ENCODE measurements around the gene UNC13A. TPM values are rescaled to one million over a fixed set of nuclear protein-coding genes. Genes with fewer than 3 reads are reported as not detected.
A peak's percentile ranks its signal among the peaks of the same experiment; 100 is the strongest.

Gene UNC13A
- total RNA-seq, 1 experiment from 2014 or later: 22.2 TPM

DNA sequence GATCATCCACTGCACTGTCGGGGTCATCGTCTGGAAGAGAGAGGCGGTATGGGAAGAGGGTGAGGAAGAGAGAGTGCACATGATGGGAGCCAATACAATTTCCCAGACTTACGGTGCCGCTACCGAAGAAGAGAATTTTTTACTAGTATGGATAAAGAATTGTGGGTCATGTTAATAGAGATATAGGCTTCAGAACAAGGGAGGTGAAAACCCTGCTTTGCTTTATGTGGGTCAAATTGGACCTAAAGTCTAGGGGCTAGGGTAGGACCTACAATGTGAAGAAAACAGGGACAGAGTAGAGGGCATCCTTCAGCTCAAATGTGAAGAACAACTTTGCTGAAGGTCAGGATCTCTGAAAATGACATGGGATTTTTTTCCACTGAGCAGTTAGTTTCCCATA is 29.9 kb downstream of the UNC13A start:
- H2BK5ac ChIP-seq (ENCODE audit: insufficient read length, low read length): no peak overlapping the region
- Mint-ChIP-seq H3K9me3 (peaks cover 0 to 3% of the 10 kb centered on the region in 2 experiments; a peak in 3 of 5 replicates), H3K27me3 (ENCODE audit: low read depth) (no peaks in the 10 kb centered on the region), H3K36me3 (ENCODE audit: insufficient read depth in 1 of 3, low read depth in 3 of 3) (peaks cover 44 to 57% (median 53%) of the 10 kb centered on the region in 3 experiments), H3K27ac (0 out of 7 replicates have a peak overlapping the region, but pooled peaks of 1 of the 3 experiments have one; percentile 52), H3K4me3 (no peak overlapping the region), H3K4me1 (peaks cover 9 to 13% of the 10 kb centered on the region in 2 experiments)
- H2AFZ ChIP-seq (ENCODE audit: low read length): no peak overlapping the region
- no peak overlapping the region for H3K23ac ChIP-seq (ENCODE audit: insufficient read length, low read depth, low read length)
- H2BK20ac ChIP-seq (ENCODE audit: low read depth, low read length, poor library complexity, severe bottlenecking): no peak overlapping the region
- no peak overlapping the region for H3K56ac ChIP-seq (ENCODE audit: insufficient read length, low read depth, low read length)
- H3K27ac ChIP-seq (ENCODE audit: insufficient read length, low read depth, low read length): no peak overlapping the region
- no peak for TF ChIP-seq CTCF (conservative IDR thresholded peaks at IDR 0.05)
- H4K8ac ChIP-seq (replicated peaks; ENCODE audit: insufficient read length, low read depth, low read length): no peak overlapping the region
- H3K4me1 ChIP-seq (ENCODE audit: insufficient read depth, low read length): no peaks in the 10 kb centered on the region
- H2BK120ac ChIP-seq (ENCODE audit: low read depth, low read length, poor library complexity, severe bottlenecking): no peak overlapping the region
- H4K91ac ChIP-seq (ENCODE audit: insufficient read length, low read depth, low read length): no peak overlapping the region
- no peaks in the 10 kb centered on the region for H3K23me2 ChIP-seq (ENCODE audit: insufficient read length, low read depth, low read length, poor library complexity, severe bottlenecking)
- H2AK5ac ChIP-seq (ENCODE audit: insufficient read length, low read length): no peak overlapping the region
- no peaks in the 10 kb centered on the region for H3K27me3 ChIP-seq (ENCODE audit: insufficient read depth, low read length)
- H3K9ac ChIP-seq (ENCODE audit: extremely low read depth, insufficient read length, low read length): no peak overlapping the region
- no peak overlapping the region for H2BK15ac ChIP-seq (ENCODE audit: low read depth, low read length)
- H3K9me3 ChIP-seq (ENCODE audit: control insufficient read depth, low read depth, low read length): no peaks in the 10 kb centered on the region
- DNase-seq: no peak
- H3K18ac ChIP-seq (ENCODE audit: insufficient read length, low read depth, low read length): no peak overlapping the region
- no peak overlapping the region for H4K5ac ChIP-seq (ENCODE audit: insufficient read length, low read depth, low read length)
- no peak overlapping the region for H3K14ac ChIP-seq (ENCODE audit: insufficient read depth, low read length)
- H4K20me1 ChIP-seq (ENCODE audit: control insufficient read depth, insufficient read depth, insufficient read length): no peaks in the 10 kb centered on the region
- no peaks in the 10 kb centered on the region; the same call in 1 of the 2 replicates for H3K79me2 ChIP-seq (ENCODE audit: insufficient read depth, low read length)
- no peaks in the 10 kb centered on the region for H3K79me1 ChIP-seq (ENCODE audit: insufficient read depth, low read depth, low read length, poor library complexity, severe bottlenecking)
- H3K4me2 ChIP-seq (ENCODE audit: insufficient read depth, insufficient read length, low read length): no peak overlapping the region
- no peak overlapping the region for H3K4ac ChIP-seq (ENCODE audit: low read depth, low read length)
- no peak overlapping the region for H3T11ph ChIP-seq (ENCODE audit: low read length)
- H2BK12ac ChIP-seq (ENCODE audit: insufficient read length, low read depth, low read length): no peak overlapping the region
- no CpG with 5 or more reads among the region's 6 CpGs for WGBS (ENCODE audit: extremely low coverage, insufficient read length, low lambda C conversion rate)

Measured in H9 (cell line).